Measurements from ENCODE around the gene CCDC3.
"Not testable (repeated sequence)": the region's sequence is repeated elsewhere in the genome, so short reads cannot be mapped to it uniquely, and the experiment has no call there.

CCDC3 gene

DNA sequence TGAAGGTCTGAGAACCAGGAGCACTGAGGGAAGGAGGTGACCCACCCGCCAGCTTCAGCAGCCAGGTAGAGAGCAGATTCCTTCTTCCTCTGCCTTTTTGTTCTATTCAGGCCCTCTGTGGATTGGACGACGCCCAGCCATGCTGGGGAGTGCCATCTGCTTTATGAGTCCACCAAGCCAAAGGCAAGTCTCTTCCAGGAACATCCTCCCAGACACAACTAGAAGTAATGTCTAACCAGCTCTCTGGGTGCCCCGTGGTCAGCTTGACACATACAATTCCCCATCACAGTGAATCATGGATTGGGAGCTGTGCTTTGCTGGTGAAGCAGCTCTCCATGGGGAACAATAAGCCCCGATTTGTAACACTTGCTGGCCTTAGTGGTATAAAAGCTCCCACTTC is 125.2 kb downstream of the CCDC3 start:
- DNase-seq: no peak

DNA sequence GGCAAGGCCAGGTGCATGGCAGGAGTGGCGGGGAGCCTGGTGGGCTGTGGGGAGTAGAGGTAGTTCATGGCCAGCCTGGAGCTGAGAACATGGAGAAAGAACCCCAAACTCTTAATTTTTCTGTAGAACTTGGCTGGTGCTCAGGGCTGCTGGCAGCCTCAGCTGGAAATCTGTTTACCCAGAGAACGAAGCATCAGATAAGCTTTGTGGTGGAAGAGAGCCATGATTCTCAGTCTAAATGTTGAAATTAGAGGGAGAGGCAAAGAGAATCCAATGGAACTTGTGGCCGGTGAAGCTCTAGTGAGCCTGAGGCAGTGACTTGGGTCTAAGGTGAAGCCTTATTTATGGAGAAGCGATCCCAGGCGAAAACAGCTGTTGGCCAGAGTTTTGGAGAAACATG is 126.4 kb downstream of the CCDC3 start:
- DNase-seq: no peak

DNA sequence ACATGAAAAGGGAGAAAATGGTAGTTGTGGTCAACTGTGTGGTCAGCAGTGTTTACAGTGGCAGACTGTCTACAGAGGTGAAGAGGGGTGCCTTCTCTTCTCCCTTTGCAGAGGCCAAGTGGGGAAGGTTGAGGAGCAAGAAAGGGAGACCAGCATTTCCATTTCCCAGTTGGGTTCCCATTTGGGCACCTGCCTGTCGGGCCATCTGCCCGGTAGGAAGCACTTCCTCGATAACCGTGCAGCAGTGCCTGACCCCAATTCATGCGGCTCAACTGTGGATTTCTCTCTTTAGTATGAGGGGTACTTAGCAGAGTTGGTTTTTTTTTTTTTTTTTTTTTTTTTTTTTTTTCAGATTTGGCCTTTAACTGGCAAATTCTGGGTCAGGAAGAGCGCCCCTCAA is 127.0 kb downstream of the CCDC3 start:
- DNase-seq: no peak

DNA sequence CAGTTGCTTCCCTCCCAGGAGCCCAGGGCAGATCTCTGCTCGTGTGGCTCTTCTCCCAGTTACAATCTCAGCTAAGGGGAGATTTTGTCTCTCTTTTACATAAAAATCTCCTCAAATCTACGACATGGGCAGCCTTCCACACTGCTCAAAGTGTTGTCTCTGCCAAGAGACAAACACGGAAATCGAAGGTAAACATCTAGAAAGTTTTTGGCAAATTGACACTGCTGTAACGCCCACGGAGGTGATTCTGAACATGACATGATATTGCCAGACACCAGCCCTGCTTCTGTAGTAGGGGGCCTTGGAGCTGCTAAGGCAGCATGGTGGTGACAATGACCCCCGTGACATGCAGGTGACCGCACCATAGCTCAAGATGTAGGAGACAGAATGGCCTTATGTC is 128.3 kb downstream of the CCDC3 start:
- DNase-seq: no peak

DNA sequence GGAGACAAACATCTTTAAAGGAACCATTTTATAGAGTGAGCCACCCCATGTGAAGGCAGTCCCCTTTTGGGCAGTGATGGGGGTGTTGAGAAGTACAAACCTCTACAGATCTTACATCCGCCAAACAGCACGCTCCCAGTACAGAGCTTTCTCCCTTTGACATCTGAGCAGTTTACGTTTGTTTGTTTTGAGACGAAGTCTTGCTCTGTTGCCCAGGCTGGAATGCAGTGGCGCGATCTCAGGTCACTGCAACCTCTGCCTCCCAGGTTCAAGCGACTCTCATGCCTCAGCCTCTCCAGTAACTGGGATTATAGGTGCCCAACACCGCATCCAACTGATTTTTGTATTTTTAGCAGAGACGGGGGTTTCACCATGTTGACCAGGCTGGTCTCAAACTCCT is 128.9 kb downstream of the CCDC3 start:
- DNase-seq: no peak

DNA sequence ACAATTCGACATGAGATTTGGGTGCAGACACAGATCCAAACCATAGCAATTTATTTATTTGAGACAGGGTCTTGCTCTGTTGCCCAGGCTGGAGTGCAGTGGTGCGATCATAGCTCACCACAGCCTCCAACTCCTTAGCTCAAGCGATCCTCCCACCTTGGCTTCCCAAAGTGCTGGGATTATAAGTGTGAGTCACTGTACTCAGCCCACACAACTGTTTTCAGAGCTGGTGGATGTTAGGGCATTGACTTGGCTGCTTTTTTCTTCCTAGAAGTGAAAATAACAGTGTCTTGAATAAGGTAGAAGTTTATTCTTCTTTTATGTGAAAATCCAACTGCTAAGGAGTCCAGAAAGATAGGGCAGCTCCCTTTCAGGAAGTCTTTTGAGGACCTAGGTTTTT is 132.1 kb downstream of the CCDC3 start:
- DNase-seq: no peak

DNA sequence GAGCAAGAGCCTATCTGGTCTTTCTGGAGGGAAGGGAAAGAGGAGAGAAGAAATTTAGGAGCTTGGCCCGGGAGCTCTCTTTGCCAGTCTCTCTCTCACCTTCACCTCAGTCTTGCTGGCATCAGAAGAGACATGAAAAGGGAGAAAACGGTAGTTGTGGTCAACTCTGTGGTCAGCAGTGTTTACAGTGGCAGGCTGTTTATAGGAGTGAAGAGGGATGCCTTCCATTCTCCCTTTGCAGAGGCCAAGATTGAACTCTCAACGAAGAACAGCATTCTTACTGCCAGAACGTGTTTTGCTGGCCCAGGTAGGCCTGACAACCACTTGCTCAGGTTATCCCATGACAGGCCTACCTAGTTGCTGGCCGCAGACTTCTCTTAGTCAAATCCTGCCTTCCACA is 133.3 kb downstream of the CCDC3 start:
- DNase-seq: no peak

DNA sequence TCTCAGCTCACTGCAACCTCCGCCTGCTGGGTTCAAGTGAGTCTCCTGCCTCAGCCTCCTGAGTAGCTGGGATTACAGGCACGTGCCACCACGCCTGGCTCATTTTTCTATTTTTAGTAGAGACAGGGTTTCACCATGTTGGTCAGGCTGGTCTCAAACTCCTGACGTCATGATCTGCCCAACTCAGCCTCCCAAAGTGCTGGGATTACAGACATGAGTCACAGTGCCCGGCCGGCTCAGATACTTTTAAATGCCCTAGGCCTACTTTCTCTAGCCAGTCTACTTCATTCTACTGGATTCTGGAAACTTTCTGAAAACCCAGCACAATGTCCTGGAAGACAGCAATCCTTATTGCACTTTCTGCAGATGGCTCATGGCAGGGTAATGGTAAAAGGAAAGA is 136.0 kb downstream of the CCDC3 start:
- not testable (repeated sequence) for DNase-seq

DNA sequence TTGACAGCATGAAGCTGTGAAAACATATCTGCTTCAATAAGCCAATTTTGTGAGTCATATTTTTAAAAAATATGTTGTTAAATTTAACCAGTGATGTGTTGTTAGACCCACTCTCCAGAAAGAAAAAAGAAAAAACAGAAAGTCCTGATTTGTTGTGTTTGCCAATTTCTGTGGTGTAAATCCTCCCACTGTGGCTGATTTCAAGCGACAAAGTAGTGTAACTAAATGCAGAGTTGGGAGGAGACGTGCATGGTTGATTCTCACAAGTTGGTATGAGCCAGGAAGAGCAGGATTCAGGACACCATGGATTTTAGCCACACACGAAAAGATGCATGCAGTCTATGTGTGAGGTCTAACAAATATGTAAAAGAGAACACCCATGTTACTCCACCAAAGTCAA is 139.1 kb downstream of the CCDC3 start:
- no peak for DNase-seq

DNA sequence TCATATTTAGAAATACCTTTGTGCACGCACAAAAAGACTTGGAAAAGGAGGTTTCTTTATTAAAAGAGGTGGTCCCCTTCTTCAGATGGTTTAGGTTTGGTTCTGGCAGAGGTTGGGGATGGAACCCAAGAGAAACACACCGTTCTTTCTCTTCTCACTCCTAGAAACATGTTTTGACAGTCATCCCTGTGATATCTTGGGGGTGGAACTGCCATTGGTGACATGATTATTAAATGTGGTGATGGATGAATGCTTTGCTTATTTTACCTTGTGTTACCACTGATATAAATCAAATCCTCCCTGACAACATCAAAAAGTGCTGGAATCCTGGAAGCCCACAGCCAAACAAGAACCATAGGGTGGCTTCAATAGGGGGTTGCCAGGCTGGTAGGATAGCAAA is 146.5 kb downstream of the CCDC3 start:
- DNase-seq: no peak

DNA sequence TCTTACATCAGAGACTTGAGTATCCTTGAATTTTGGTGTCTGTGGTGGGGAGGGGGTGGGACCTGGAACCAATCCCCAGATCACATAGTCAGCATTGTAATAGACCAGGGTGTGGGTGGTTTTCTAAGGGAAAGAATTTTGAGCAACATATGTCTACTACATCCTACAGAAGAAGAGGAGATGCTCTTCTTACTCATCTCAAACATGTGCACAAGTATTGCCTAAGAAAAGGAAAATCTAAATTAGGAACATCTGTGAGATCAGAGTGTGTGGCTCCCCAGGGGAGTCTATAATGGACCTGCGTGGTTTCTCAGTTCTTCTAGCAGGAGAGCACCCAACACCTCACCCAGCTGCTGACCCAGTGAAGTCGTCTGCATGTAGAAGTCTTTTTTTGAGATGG is 148.8 kb downstream of the CCDC3 start:
- no peak for DNase-seq

DNA sequence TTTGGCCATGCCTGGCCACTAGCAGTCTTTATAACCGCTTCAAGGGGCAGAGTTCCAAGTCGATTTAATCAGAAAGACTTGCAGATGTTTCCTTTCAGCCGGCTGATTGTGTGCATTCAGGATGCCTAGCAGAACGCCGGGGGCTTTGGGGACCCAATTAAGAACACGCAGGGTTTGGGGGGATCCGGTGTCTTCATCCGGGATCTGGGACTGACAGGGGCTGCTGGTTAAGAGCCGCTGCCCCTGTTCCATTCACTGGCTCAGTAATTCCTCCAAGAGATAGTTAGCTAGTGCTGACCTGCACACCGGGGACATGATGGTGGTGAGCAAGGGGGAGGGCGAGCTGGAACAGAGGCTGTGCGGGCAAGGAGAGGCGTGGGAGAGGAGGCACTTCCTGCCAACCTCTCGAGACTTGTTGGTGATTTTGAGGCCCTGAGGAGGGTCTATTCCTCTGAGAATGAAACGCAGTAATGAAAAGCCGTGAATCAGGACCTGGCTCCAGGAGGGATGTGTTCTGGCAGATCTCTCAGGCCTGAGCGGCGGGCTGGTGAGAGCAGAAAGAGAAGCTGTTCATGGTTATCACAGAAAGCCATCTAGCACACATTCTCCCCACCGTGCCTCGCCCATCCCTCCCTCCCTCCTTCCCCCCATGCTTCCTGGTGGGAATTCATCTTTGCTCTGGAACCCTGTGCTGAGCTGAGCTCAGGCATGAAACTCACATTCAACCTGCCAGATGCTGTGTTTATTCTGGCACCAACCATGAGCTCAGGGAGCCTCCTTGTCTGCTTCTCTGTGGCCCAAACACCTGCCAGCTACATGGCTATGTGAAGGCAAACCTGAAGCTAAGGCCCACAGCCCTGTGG is 152.0 kb downstream of the CCDC3 start:
- no peak for DNase-seq

DNA sequence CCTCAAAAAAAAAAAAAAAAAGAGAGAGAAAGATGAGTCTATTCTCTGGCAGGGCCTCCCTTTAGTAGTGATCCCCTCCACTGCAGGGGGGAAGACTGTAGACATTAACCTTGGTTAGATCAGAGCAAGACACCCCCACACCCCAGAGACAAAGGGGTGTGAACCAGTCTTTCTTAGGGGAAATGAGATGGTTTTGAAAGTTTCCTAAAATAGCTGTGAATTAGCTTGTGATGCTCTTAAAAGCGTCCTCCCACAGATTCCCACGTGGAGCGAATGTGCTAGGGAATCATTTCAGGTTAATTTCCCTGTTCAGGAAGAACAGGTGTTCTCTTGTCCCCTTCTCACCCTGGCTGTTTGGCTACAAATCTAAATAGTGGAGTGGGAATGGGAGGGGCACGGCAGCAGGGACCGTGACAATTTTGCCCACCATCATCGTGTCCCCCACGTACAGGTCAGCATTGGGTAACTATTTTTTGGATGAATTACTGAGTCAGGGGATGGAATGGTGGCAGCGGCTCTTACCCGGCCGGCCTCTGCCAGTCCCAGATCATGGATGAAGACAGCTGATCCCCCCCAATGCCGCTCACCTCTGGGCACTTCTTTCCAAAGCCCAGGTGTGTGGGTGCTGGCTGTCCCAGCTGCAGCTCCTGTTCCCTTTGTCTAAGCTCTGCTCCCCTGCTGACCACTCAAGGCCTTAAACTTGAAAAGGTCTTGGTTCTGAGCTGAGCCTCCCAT is 152.9 kb downstream of the CCDC3 start:
- no peak for DNase-seq

DNA sequence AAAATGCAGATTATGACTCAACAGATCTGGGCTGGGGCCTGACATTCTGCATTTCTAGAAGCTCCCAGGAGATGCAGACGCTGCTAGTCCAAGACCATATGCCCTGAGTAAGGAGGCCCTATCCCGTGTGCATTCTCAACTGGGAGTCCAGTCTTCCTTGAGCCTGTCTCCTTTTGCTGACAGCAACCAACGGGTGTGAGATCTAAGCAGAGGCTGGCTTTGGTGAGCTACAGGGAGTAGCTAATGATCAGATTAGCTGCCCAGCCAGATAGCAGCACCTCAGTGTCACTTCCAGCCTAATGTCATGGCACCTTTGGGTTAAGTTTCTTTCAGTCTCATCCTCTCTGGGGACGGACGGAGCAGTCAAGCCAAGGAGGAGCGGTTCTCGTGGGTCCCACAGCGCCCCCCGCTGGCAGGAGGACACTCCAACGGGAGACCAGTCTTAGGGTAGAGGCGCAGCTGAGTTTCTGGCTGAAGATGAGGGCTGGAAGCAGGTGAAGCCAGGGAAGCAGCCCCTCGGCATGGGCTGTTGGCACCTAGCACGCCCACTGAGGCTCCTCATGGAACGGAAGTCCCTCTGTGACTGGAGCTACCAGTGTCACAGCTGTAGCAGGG is 154.0 kb downstream of the CCDC3 start:
- no peak for DNase-seq

DNA sequence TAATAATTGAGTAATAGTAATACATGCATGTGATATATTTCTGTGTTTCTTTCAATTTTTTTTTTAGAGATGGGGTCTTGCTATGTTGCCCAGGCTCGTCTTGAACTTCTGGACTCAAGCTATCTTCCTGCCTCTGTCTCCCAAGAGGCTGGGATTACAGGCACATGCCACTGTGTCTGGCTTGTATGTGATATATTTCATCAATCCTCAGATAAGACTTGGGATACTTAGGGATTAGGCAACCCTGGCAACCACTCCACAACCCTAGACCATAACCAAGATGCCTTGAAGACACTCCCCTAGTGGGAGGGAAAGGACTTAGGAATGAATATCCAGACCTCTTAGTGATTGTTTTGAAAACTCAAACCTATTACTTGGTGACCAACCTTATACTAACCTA is 154.8 kb downstream of the CCDC3 start:
- DNase-seq: no peak
